ENCODE data around the gene CCDC197. TPM values are rescaled to one million over a fixed set of nuclear protein-coding genes. Genes with fewer than 3 reads are reported as not detected.

The CCDC197 gene
- total RNA-seq, 1 experiment from 2014 or later, result not detected

- no peaks in the 10 kb centered on the region for H3K9me3 ChIP-seq (ENCODE audit: control insufficient read depth, low read depth, low read length)
- Mint-ChIP-seq H3K4me1 (peaks cover 6 to 10% of the 10 kb centered on the region in 2 experiments), H3K36me3 (ENCODE audit: insufficient read depth in 1 of 3, low read depth in 3 of 3) (no peaks in the 10 kb centered on the region), H3K27me3 (ENCODE audit: low read depth) (no peaks in the 10 kb centered on the region; the same call in 1 of the 2 replicates), H3K9me3 (no peaks in the 10 kb centered on the region), H3K27ac (no peak overlapping the region), H3K4me3 (no peak overlapping the region)
- no peak overlapping the region for H3K18ac ChIP-seq (ENCODE audit: insufficient read length, low read depth, low read length)
- no peak overlapping the region for H4K91ac ChIP-seq (ENCODE audit: insufficient read length, low read depth, low read length)
- no peaks in the 10 kb centered on the region for H3K79me1 ChIP-seq (ENCODE audit: insufficient read depth, low read depth, low read length, poor library complexity, severe bottlenecking)
- no peak overlapping the region for H2BK20ac ChIP-seq (ENCODE audit: low read depth, low read length, poor library complexity, severe bottlenecking)
- no peak overlapping the region for H3K14ac ChIP-seq (ENCODE audit: insufficient read depth, low read length)
- H2BK5ac ChIP-seq (ENCODE audit: insufficient read length, low read length), result no peak overlapping the region
- H3K23me2 ChIP-seq (ENCODE audit: insufficient read length, low read depth, low read length, poor library complexity, severe bottlenecking), result no peaks in the 10 kb centered on the region
- H2BK12ac ChIP-seq (ENCODE audit: insufficient read length, low read depth, low read length), result no peak overlapping the region
- no peak overlapping the region for H3K56ac ChIP-seq (ENCODE audit: insufficient read length, low read depth, low read length)
- no CpG with 5 or more reads among the region's 10 CpGs for WGBS (ENCODE audit: extremely low coverage, insufficient read length, low lambda C conversion rate)
- no peaks in the 10 kb centered on the region for H3K4me1 ChIP-seq (ENCODE audit: insufficient read depth, low read length)
- no peak overlapping the region for H2AK5ac ChIP-seq (ENCODE audit: insufficient read length, low read length)
- H2BK120ac ChIP-seq (ENCODE audit: low read depth, low read length, poor library complexity, severe bottlenecking), result no peak overlapping the region
- no peaks in the 10 kb centered on the region for H3K79me2 ChIP-seq (ENCODE audit: insufficient read depth, low read length)
- no peak for TF ChIP-seq CTCF (conservative IDR thresholded peaks at IDR 0.05)
- no peak overlapping the region for H2AFZ ChIP-seq (ENCODE audit: low read length)
- H4K20me1 ChIP-seq (ENCODE audit: control insufficient read depth, insufficient read depth, insufficient read length), result peaks cover 2% of the 10 kb centered on the region
- H3T11ph ChIP-seq (ENCODE audit: low read length), result no peak overlapping the region
- no peak overlapping the region for H3K27ac ChIP-seq (ENCODE audit: insufficient read length, low read depth, low read length)
- no peak overlapping the region for H3K4me2 ChIP-seq (ENCODE audit: insufficient read depth, insufficient read length, low read length)
- H3K4ac ChIP-seq (ENCODE audit: low read depth, low read length), result no peak overlapping the region
- no peak overlapping the region for H3K9ac ChIP-seq (ENCODE audit: extremely low read depth, insufficient read length, low read length)
- no peak overlapping the region for H4K5ac ChIP-seq (ENCODE audit: insufficient read length, low read depth, low read length)
- no peak overlapping the region for H4K8ac ChIP-seq (replicated peaks; ENCODE audit: insufficient read length, low read depth, low read length)
- H2BK15ac ChIP-seq (ENCODE audit: low read depth, low read length), result no peak overlapping the region
- no peaks in the 10 kb centered on the region for H3K27me3 ChIP-seq (ENCODE audit: insufficient read depth, low read length)
- no peak for DNase-seq
- H3K23ac ChIP-seq (ENCODE audit: insufficient read length, low read depth, low read length), result no peak overlapping the region
Observed at GRCh38 chr14:93964281-93964680, 32.8 kb upstream of the CCDC197 start.

All from H9 (cell line).